HL-60 (cell line): ENCODE measurements around the gene TSPEAR.

Source experiments
- DNase-seq, 2 experiments: peaks; one replicate each; pipeline ENCODE4 v3.0.0-alpha.2; 2010 to 2020; ENCODE audit warnings: low read depth in 1 of 2, low spot score in 1 of 2
- H3K27ac ChIP-seq: fragments of 250-450 bp; sonication (Bioruptor Pico); replicated peaks from 2 replicates; pipeline ENCODE4 v1.5.1; 2020; ENCODE audit warnings: mild to moderate bottlenecking, moderate library complexity
- H3K27me3 ChIP-seq: fragments of 250-450 bp; sonication (Bioruptor Pico); 2 replicates; pipeline ENCODE4 v1.5.1; 2021; ENCODE audit warnings: mild to moderate bottlenecking, moderate library complexity; ENCODE audit not compliant: insufficient read depth, poor library complexity, severe bottlenecking
- H3K4me3 ChIP-seq: replicated peaks from 2 replicates; pipeline ENCODE4 v1.5.1; 2011; ENCODE audit warnings: mild to moderate bottlenecking, control low read depth, low read length; ENCODE audit not compliant: insufficient read depth
- GABPA ChIP-seq: IDR thresholded peaks from 2 replicates; pipeline ENCODE4 v1.6.1; 2012; ENCODE audit warnings: low read depth
- POLR2AphosphoS5 ChIP-seq: IDR thresholded peaks from 2 replicates; pipeline ENCODE4 v1.6.1; 2012; ENCODE audit warnings: low read depth
- SPI1 ChIP-seq: IDR thresholded peaks from 2 replicates; pipeline ENCODE4 v1.6.1; 2012; ENCODE audit warnings: low read depth, mild to moderate bottlenecking, borderline replicate concordance
- TF ChIP-seq, protein P1 (sequence below): IDR thresholded peaks from 2 replicates; pipeline ENCODE4 v1.6.1; 2012; ENCODE audit warnings: low read depth; ENCODE audit not compliant: insufficient replicate concordance
- TF ChIP-seq, protein P2 (sequence below): IDR thresholded peaks from one replicate; pipeline ENCODE4 v1.5.1; 2011; ENCODE audit warnings: low read length, control low read depth, inconsistent platforms; ENCODE audit not compliant: insufficient read depth

The TSPEAR gene

DNA sequence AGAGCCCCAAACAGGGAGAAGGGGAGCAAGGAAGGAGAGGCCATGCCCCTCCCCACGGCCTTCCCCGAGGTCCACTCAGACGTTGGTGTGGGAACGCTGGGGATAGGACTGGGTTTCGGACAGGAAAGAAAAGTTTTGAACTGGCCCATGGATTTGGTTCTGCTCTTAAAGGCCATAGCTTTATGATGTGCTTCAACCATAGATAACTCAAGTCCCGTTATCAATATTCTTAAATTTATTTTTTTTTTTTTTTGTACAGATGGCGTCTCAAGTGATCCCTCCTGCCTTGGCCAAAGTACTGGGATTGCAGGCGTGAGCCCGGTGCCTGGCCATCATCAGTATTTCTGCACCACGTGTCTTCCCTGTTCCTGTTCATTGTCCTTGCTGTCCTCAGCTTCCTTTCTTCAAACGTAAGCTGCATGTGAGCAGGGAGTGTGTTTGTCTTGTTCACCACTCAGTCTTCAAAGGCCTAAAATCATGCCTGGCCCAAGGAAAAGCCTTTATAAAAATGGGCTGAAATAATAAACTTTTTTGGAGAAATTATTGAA lies 170.6 kb downstream of the TSPEAR start:
- TF ChIP-seq POLR2AphosphoS5 (no peak), SPI1 (no peak), GABPA (no peak)
- TF ChIP-seq, protein P1, sequence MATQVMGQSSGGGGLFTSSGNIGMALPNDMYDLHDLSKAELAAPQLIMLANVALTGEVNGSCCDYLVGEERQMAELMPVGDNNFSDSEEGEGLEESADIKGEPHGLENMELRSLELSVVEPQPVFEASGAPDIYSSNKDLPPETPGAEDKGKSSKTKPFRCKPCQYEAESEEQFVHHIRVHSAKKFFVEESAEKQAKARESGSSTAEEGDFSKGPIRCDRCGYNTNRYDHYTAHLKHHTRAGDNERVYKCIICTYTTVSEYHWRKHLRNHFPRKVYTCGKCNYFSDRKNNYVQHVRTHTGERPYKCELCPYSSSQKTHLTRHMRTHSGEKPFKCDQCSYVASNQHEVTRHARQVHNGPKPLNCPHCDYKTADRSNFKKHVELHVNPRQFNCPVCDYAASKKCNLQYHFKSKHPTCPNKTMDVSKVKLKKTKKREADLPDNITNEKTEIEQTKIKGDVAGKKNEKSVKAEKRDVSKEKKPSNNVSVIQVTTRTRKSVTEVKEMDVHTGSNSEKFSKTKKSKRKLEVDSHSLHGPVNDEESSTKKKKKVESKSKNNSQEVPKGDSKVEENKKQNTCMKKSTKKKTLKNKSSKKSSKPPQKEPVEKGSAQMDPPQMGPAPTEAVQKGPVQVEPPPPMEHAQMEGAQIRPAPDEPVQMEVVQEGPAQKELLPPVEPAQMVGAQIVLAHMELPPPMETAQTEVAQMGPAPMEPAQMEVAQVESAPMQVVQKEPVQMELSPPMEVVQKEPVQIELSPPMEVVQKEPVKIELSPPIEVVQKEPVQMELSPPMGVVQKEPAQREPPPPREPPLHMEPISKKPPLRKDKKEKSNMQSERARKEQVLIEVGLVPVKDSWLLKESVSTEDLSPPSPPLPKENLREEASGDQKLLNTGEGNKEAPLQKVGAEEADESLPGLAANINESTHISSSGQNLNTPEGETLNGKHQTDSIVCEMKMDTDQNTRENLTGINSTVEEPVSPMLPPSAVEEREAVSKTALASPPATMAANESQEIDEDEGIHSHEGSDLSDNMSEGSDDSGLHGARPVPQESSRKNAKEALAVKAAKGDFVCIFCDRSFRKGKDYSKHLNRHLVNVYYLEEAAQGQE, result no peak
- TF ChIP-seq, protein P2, sequence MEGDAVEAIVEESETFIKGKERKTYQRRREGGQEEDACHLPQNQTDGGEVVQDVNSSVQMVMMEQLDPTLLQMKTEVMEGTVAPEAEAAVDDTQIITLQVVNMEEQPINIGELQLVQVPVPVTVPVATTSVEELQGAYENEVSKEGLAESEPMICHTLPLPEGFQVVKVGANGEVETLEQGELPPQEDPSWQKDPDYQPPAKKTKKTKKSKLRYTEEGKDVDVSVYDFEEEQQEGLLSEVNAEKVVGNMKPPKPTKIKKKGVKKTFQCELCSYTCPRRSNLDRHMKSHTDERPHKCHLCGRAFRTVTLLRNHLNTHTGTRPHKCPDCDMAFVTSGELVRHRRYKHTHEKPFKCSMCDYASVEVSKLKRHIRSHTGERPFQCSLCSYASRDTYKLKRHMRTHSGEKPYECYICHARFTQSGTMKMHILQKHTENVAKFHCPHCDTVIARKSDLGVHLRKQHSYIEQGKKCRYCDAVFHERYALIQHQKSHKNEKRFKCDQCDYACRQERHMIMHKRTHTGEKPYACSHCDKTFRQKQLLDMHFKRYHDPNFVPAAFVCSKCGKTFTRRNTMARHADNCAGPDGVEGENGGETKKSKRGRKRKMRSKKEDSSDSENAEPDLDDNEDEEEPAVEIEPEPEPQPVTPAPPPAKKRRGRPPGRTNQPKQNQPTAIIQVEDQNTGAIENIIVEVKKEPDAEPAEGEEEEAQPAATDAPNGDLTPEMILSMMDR, result no peak

DNA sequence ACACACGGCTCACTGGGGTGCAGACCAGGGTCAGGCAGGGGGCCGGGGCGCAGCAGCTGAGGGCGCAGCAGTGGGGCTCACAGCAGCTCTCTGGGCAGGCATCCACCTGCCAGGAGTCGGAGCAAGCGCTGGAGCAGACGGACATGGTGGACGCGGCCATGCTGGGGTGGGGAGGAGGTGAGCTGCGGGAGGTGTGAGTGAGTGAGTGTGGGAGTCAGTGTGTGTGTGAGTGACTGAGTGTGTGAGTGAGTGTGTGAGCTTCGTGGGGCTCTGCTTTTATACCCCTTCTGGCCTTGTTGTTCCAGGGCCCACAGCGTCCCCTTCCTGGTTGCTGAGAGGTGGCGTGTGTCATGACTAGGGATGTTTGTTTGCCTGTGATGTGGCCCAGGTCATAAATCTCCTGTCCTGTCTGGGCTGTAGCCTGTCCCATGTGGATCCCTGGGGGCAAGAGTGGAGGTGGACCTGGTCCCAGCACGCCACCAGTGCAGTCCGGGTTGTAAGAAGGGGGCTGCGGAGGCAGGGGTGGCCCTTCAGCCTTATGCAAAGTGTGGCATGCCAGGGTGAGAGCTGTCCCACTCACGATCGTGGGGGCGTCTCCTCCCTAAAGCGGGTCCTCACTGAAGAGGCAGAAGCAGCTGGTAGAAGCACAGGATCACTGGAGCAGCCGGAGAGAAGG lies 171.2 kb downstream of the TSPEAR start, which contains the start of gene KRTAP10-1:
TSS of gene KRTAP10-1 (minus strand) at position 205 of the 676 bp plus-strand sequence. CDS start at position 160, 45 bp downstream.
- Histone ChIP-seq H3K27me3 (no peaks in the 10 kb centered on the region), H3K4me3 (no peak within 1 kb of the TSS), H3K27ac (no peak within 1 kb of the TSS)
- DNase-seq, result no peak
- TF ChIP-seq GABPA (no peak), POLR2AphosphoS5 (no peak), SPI1 (no peak)
- TF ChIP-seq, protein P2, result no peak
- TF ChIP-seq, protein P1, result no peak

More for the DNA sequence above, 170.6 kb downstream of the TSPEAR start:
- Histone ChIP-seq H3K27me3 (no peaks in the 10 kb centered on the region), H3K4me3 (no peak overlapping the region), H3K27ac (no peak overlapping the region)
- no peak for DNase-seq

DNA sequence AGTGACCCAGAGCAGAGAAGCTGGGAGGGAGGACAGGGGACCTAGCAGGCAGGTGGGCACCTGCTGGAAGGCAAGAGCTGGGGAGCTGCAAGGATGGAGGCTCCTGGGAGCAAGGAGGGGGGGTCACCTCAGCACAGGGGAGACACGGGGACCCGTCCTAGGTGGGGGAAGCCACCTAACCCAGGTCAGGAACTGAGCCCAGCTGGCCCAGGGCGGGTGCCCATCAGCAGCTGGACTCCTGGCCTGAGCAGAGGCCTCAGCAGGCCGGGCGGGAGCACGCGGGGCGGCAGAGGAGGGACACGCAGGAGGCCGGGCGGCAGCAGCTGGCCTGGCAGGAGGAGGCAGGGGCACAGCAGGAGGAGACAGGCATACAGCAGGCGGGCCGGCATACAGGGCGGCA lies 172.3 kb downstream of the TSPEAR start:
- H3K27me3 ChIP-seq, result no peaks in the 10 kb centered on the region
- H3K4me3 ChIP-seq, result no peak overlapping the region
- TF ChIP-seq, protein P1, result no peak
- no peak for TF ChIP-seq POLR2AphosphoS5

More for the DNA sequence above, 172.3 kb downstream of the TSPEAR start:
- DNase-seq, result no peak
- no peak overlapping the region for H3K27ac ChIP-seq
